Astrocyte of the cerebellum (primary cell): ENCODE measurements around the gene CREB5.
"Not testable (repeated sequence)": the region's sequence is repeated elsewhere in the genome, so short reads cannot be mapped to it uniquely, and the experiment has no call there.

Experiments used
- DNase-seq: peaks from one replicate; pipeline ENCODE4 v3.0.0-alpha.2; 2011; ENCODE audit warnings: low read depth
- H3K4me3 ChIP-seq: 2 replicates; pipeline ENCODE4 v1.5.1; 2011; ENCODE audit warnings: mild to moderate bottlenecking, low read depth, low read length, moderate library complexity
- in situ Hi-C: cut with HindIII; loops from 2 replicates; pipeline ENCODE4 v1.10.0; 2017; ENCODE audit warnings: low sequenced_read_pairs
- TF ChIP-seq, protein P1 (sequence below): IDR thresholded peaks from 2 replicates; pipeline ENCODE4 v1.5.1; 2012; ENCODE audit warnings: low read length, low read depth, moderate library complexity, mild to moderate bottlenecking; ENCODE audit errors: missing control alignments

Gene CREB5

DNA sequence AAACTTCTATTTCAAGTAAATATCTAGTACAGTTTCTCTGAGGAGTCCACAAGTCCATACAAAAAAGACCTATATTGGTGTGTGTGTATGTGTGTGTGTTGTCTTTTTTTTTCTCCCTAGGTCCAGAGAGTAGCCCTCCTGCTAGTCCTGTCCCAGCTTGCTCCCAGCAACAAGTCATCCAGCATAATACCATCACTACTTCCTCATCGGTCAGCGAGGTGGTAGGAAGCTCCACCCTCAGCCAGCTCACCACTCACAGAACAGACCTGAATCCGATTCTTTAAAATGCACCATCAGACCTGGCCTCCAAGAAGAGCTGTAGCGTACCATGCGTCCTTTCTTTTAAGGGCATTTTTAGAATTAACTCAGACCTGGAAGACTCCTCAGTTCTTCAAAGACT, 406.7 kb downstream of the CREB5 start:
- H3K4me3 ChIP-seq: no peak overlapping the region
- no peak for DNase-seq
- in situ Hi-C loops: no loop called here
- TF ChIP-seq, protein P1, sequence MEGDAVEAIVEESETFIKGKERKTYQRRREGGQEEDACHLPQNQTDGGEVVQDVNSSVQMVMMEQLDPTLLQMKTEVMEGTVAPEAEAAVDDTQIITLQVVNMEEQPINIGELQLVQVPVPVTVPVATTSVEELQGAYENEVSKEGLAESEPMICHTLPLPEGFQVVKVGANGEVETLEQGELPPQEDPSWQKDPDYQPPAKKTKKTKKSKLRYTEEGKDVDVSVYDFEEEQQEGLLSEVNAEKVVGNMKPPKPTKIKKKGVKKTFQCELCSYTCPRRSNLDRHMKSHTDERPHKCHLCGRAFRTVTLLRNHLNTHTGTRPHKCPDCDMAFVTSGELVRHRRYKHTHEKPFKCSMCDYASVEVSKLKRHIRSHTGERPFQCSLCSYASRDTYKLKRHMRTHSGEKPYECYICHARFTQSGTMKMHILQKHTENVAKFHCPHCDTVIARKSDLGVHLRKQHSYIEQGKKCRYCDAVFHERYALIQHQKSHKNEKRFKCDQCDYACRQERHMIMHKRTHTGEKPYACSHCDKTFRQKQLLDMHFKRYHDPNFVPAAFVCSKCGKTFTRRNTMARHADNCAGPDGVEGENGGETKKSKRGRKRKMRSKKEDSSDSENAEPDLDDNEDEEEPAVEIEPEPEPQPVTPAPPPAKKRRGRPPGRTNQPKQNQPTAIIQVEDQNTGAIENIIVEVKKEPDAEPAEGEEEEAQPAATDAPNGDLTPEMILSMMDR: no peak

DNA sequence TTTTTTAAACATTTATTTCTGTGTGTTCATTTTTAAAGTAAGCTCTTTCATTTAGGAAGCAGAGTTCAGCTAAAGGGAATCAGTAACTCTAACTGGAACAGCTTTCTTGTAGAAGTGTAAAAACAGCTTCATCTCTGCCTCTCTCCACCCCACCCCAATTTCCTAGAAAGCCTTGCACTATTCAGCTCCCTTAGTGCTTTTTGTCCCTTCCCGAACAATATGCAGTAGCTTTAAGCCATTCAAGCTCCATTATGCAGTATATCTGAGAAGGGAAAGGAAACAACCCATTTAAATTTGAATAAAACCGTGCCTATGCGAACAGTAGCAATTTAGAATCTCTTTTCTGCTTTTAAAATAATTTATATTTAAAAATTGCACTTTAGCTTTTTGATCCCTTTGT, 411.3 kb downstream of the CREB5 start:
- DNase-seq: no peak
- no peak overlapping the region for H3K4me3 ChIP-seq
- TF ChIP-seq, protein P1: no peak
- in situ Hi-C loops: no loop called here

DNA sequence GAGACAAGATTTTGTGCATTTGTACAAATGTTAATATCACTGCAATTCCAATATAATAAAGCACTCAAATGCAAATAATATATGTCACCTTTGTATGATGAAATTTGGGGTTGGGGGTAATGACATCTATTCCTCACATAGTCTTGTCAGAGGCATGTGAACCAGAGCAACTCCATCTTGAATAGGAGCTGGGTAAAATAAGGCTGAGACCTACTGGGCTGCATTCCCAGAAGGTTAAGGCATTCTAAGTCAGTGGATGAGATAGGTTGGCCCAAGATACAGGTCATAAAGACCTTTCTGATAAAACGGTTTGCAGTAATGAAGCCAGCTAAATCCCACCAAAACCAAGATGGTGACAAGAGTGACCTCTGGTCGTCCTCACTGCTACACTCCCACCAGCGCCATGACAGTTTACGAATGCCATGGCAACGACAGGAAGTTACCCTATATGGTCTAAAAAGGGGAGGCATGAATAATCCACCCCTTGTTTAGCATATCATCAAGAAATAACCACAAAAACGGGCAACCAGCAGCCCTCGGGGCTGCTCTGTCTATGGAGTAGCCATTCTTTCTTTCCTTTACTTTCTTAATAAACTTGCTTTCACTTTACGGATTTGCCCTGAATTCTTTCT, 413.6 kb downstream of the CREB5 start:
- H3K4me3 ChIP-seq, in situ Hi-C loops, DNase-seq: not testable (repeated sequence)

DNA sequence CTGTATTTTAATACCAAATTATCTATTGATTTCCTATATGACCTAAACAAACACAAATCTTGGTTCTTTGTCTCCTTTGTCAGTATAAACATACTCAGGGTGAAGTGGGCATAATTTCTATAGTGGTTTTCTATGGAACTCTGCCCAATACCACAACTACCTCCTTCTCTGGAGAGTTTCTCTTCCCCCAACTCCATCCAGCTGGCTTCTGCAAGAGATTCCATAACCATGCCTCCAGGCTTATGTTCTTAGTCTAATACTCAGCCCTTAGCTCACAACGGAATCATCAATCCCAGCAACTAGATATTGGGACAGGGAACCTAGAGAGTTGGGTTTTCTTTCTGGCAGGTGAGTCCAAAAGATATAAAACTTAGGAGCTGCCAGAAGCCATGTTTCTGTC, 418.5 kb downstream of the CREB5 start:
- peak; percentile 53 for DNase-seq
- TF ChIP-seq, protein P1: no peak
- in situ Hi-C loops: no loop called here
- H3K4me3 ChIP-seq: no peak overlapping the region

DNA sequence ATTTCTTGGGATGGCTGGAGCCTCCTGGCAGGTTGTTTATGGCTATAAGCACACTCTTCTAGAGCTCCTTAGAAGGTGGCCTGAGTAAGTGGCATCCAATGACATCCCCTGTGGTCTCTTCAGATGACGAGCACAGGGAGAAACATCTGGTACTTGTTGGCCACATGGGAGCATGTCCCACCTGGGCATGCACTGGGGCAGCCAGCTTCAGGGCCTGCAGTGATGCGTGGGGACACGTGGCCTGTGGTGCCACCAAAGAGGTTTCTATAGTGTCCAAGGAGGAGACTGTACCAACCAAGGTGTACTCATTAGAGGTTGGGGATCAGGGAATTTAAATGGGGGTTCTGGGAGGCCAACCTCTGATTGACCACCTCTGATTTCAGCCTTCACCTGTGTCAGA, 420.4 kb downstream of the CREB5 start:
- TF ChIP-seq, protein P1: no peak
- no peak overlapping the region for H3K4me3 ChIP-seq
- no peak for DNase-seq
- in situ Hi-C loops: no loop called here

DNA sequence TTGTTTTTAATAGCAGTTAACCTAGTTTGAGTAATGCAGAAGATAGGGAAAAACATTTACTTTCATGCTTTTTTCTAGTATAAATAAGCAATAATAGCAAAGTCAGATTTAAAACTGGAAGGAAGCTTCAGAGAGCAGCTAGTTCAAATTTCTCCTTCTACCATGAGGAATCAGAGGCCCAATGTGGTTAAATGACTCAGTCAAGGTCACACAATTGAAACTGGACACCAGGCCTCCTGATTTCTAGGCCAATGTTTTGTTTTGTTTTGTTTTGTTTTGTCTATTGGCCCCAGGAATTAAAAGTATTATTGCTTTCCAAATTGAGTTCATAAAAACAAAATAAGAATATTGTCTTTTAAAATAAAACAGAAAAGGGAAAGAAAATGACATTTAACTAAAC, 423.5 kb downstream of the CREB5 start:
- DNase-seq: no peak
- in situ Hi-C loops: no loop called here
- TF ChIP-seq, protein P1: no peak
- H3K4me3 ChIP-seq: no peak overlapping the region

DNA sequence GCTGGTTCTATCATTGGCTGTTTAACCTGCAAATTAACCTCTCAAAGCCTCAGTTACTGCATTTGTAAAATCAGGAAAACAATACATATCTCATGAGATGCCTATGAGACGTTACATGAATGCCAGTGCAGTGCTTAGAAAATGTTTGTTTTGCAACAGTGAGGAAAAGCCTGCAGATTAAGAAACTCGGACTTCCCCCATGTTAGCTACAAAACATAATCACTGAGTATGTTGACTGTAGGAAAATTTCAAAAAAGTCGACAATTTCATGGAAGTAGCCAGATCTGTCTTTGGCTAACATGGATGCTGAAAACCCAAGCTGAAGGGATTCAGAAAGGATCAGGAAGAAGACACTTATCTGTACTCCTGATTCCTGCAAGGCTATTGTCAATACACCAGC, 424.4 kb downstream of the CREB5 start:
- DNase-seq: no peak
- TF ChIP-seq, protein P1: no peak
- in situ Hi-C loops: no loop called here
- H3K4me3 ChIP-seq: no peak overlapping the region
